Measurements from ENCODE around the gene PPP3R1. TPM values are rescaled to one million over a fixed set of nuclear protein-coding genes. Genes with fewer than 3 reads are reported as not detected.

The PPP3R1 gene
- total RNA-seq, 4 donors from 2014 or later, result 25.8 to 32.7 (median 28.2) TPM

- no peaks in the 10 kb centered on the region for H3K27me3 ChIP-seq
- peak overlapping the region in 2 of 4 donors; percentile 8 to 36 for H3K27ac ChIP-seq
- no peak overlapping the region for H3K4me3 ChIP-seq
- no peaks in the 10 kb centered on the region for H3K36me3 ChIP-seq
- intact Hi-C loops (cut with DNase I), result no loop called here
- TF ChIP-seq POLR2A (IDR thresholded peaks at IDR 0.05) (no peak), CTCF (IDR thresholded peaks at IDR 0.05) (no peak)
- 48 to 58% methylated on average over 2 of the region's 2 CpGs for WGBS, 2 donors
- H3K4me1 ChIP-seq, result peaks cover 0 to 89% (median 15%) of the 10 kb centered on the region in 3 donors
- H3K9me3 ChIP-seq, result no peaks in the 10 kb centered on the region
- no peak for DNase-seq
Measured at GRCh38 chr2:68226794-68227193, 25.5 kb downstream of the PPP3R1 start.

- TF ChIP-seq CTCF (IDR thresholded peaks at IDR 0.05), result peak in 1 of 6 experiments; percentile 17
- TF ChIP-seq POLR2A (IDR thresholded peaks at IDR 0.05), result no peak
- no peak for DNase-seq
Measured at GRCh38 chr2:68225119-68225632, 27.2 kb downstream of the PPP3R1 start.

GRCh38 chr2:68223419-68223818 lies 28.9 kb downstream of the PPP3R1 start:
- Histone ChIP-seq H3K27ac (no peak overlapping the region), H3K4me3 (no peak overlapping the region), H3K36me3 (no peaks in the 10 kb centered on the region), H3K27me3 (no peaks in the 10 kb centered on the region), H3K4me1 (peaks cover 0 to 70% (median 14%) of the 10 kb centered on the region in 3 donors), H3K9me3 (no peaks in the 10 kb centered on the region)
- TF ChIP-seq CTCF (IDR thresholded peaks at IDR 0.05), result no peak
- intact Hi-C loops (cut with DNase I), result no loop called here
- whole genome bisulfite sequencing, 2 donors, result 40 to 46% methylated on average over 2 of the region's 2 CpGs
- DNase-seq, result no peak

More at GRCh38 chr2:68225119-68225632, 27.2 kb downstream of the PPP3R1 start:
- H3K4me1 ChIP-seq, result peaks cover 0 to 73% (median 12%) of the 10 kb centered on the region in 3 donors
- intact Hi-C loops (cut with DNase I), result no loop called here
- 0 to 13% methylated on average over 2 of the region's 2 CpGs for WGBS, 2 donors
- peak overlapping the region in 3 of 4 donors; percentile 8 to 34 (median 17) for H3K27ac ChIP-seq
- H3K4me3 ChIP-seq, result no peak overlapping the region
- H3K36me3 ChIP-seq, result no peaks in the 10 kb centered on the region
- H3K27me3 ChIP-seq, result no peaks in the 10 kb centered on the region
- H3K9me3 ChIP-seq, result no peaks in the 10 kb centered on the region

- H3K4me1 ChIP-seq, result peaks cover 0 to 72% (median 18%) of the 10 kb centered on the region in 3 donors
- no peaks in the 10 kb centered on the region for H3K9me3 ChIP-seq
- no peaks in the 10 kb centered on the region for H3K36me3 ChIP-seq
- H3K4me3 ChIP-seq, result no peak overlapping the region
- intact Hi-C loops (cut with DNase I), result no loop called here
- no peak overlapping the region for H3K27ac ChIP-seq
- DNase-seq, result no peak
- TF ChIP-seq CTCF (IDR thresholded peaks at IDR 0.05), result no peak
- TF ChIP-seq POLR2A (IDR thresholded peaks at IDR 0.05), result no peak
- 68 to 75% methylated on average over 1 of the region's 1 CpG for WGBS, 2 donors
- no peaks in the 10 kb centered on the region for H3K27me3 ChIP-seq
Measured at GRCh38 chr2:68222287-68222686, 30.0 kb downstream of the PPP3R1 start.

- TF ChIP-seq POLR2A (IDR thresholded peaks at IDR 0.05), result no peak
- TF ChIP-seq CTCF (IDR thresholded peaks at IDR 0.05), result no peak
- intact Hi-C loops (cut with DNase I), result no loop called here
- Histone ChIP-seq H3K27me3 (no peaks in the 10 kb centered on the region), H3K4me1 (peaks cover 0 to 51% (median 12%) of the 10 kb centered on the region in 3 donors), H3K4me3 (no peak overlapping the region), H3K27ac (no peak overlapping the region), H3K9me3 (no peaks in the 10 kb centered on the region), H3K36me3 (peaks cover 0 to 15% (median 0%) of the 10 kb centered on the region in 3 donors)
- no peak for DNase-seq
- WGBS, 2 donors, result 13 to 30% methylated on average over 1 of the region's 1 CpG
Measured at GRCh38 chr2:68218343-68218901, 33.9 kb downstream of the PPP3R1 start.

Measured in esophagus squamous epithelium (tissue), 5 donors.